CD4-positive, alpha-beta T cell treated with Interleukin-17A for 4 hours (primary cell): ENCODE measurements around the gene RHEB.

ENCODE experiments used
- DNase-seq: peaks from one replicate; pipeline ENCODE4 v3.0.0-alpha.2; 2020; ENCODE audit warnings: mixed read lengths

The RHEB gene

GRCh38 chr7:151468217-151469018 is 51.3 kb downstream of the RHEB start:
- no peak for DNase-seq

- DNase-seq = no peak
Observed at GRCh38 chr7:151465169-151465568, 54.5 kb downstream of the RHEB start.

GRCh38 chr7:151462306-151462779 is 57.4 kb downstream of the RHEB start:
- DNase-seq = no peak

GRCh38 chr7:151461942-151462230 is 57.8 kb downstream of the RHEB start:
- no peak for DNase-seq

- DNase-seq = no peak
Observed at GRCh38 chr7:151461096-151461941, 58.4 kb downstream of the RHEB start.

- DNase-seq = no peak
Observed at GRCh38 chr7:151460474-151460855, 59.2 kb downstream of the RHEB start.

GRCh38 chr7:151459726-151460473 is 59.8 kb downstream of the RHEB start:
- DNase-seq = no peak

GRCh38 chr7:151457534-151457933 is 62.2 kb downstream of the RHEB start:
- no peak for DNase-seq

- DNase-seq = no peak
Observed at GRCh38 chr7:151456782-151457181, 62.9 kb downstream of the RHEB start.

GRCh38 chr7:151456276-151456675 is 63.4 kb downstream of the RHEB start:
- no peak for DNase-seq

- DNase-seq = no peak
Observed at GRCh38 chr7:151455690-151456089, 64.0 kb downstream of the RHEB start.

- DNase-seq = no peak
Observed at GRCh38 chr7:151454932-151455530, 64.7 kb downstream of the RHEB start.

- DNase-seq = no peak
Observed at GRCh38 chr7:151454305-151454704, 65.4 kb downstream of the RHEB start.

- DNase-seq = no peak
Observed at GRCh38 chr7:151453326-151453791, 66.3 kb downstream of the RHEB start.

GRCh38 chr7:151452680-151453325 is 66.9 kb downstream of the RHEB start:
- DNase-seq = no peak

GRCh38 chr7:151451626-151452571 is 67.8 kb downstream of the RHEB start:
- no peak for DNase-seq

- no peak for DNase-seq
Observed at GRCh38 chr7:151451156-151451555, 68.5 kb downstream of the RHEB start.

GRCh38 chr7:151449990-151450389 is 69.7 kb downstream of the RHEB start:
- no peak for DNase-seq

- peak; percentile 84 for DNase-seq
Observed at GRCh38 chr7:151448261-151449252, 71.1 kb downstream of the RHEB start.

GRCh38 chr7:151447901-151448260 is 71.8 kb downstream of the RHEB start:
- DNase-seq = no peak
